ENCODE results near the gene TUBGCP3. TPM values are rescaled to one million over a fixed set of nuclear protein-coding genes. Genes with fewer than 3 reads are reported as not detected.

TUBGCP3 gene
- total RNA-seq, 1 donor from 2014 or later = 31.8 TPM

GRCh38 chr13:112457081-112457480 is 130.9 kb downstream of the TUBGCP3 start:
- no peak overlapping the region for H3K27ac Mint-ChIP-seq
- H3K36me3 Mint-ChIP-seq (ENCODE audit: insufficient read depth) = peaks cover 2% of the 10 kb centered on the region
- peaks cover 6% of the 10 kb centered on the region for H3K27me3 Mint-ChIP-seq

GRCh38 chr13:112456138-112457056 is 131.6 kb downstream of the TUBGCP3 start:
- Mint-ChIP-seq H3K27me3 (peaks cover 6% of the 10 kb centered on the region), H3K36me3 (ENCODE audit: insufficient read depth) (no peaks in the 10 kb centered on the region), H3K4me1 (ENCODE audit: low read depth) (no peaks in the 10 kb centered on the region), H3K9me3 (ENCODE audit: low read depth) (peaks cover 8% of the 10 kb centered on the region), H3K4me3 (ENCODE audit: low read depth) (no peak overlapping the region), H3K27ac (no peak overlapping the region)
- TF ChIP-seq CTCF (IDR thresholded peaks at IDR 0.05; ENCODE audit: unreplicated experiment) = no peak
- no peak for DNase-seq (ENCODE audit: low spot score, unreplicated experiment)

More at GRCh38 chr13:112457081-112457480, 130.9 kb downstream of the TUBGCP3 start:
- no peak for DNase-seq (ENCODE audit: low spot score, unreplicated experiment)
- H3K9me3 Mint-ChIP-seq (ENCODE audit: low read depth) = peaks cover 10% of the 10 kb centered on the region
- TF ChIP-seq CTCF (IDR thresholded peaks at IDR 0.05; ENCODE audit: unreplicated experiment) = no peak
- H3K4me1 Mint-ChIP-seq (ENCODE audit: low read depth) = no peaks in the 10 kb centered on the region
- no peak overlapping the region for H3K4me3 Mint-ChIP-seq (ENCODE audit: low read depth)

- DNase-seq (ENCODE audit: low spot score, unreplicated experiment) = no peak
- Mint-ChIP-seq H3K27me3 (peaks cover 9% of the 10 kb centered on the region), H3K27ac (no peak overlapping the region), H3K9me3 (ENCODE audit: low read depth) (peaks cover 8% of the 10 kb centered on the region), H3K36me3 (ENCODE audit: insufficient read depth) (no peaks in the 10 kb centered on the region), H3K4me3 (ENCODE audit: low read depth) (no peak overlapping the region), H3K4me1 (ENCODE audit: low read depth) (peaks cover 7% of the 10 kb centered on the region)
- no peak for TF ChIP-seq CTCF (IDR thresholded peaks at IDR 0.05; ENCODE audit: unreplicated experiment)
These were observed 132.4 kb downstream of the TUBGCP3 start for GRCh38 chr13:112455476-112456059.

- Mint-ChIP-seq H3K9me3 (ENCODE audit: low read depth) (peaks cover 3% of the 10 kb centered on the region), H3K4me1 (ENCODE audit: low read depth) (peaks cover 9% of the 10 kb centered on the region), H3K27me3 (peaks cover 9% of the 10 kb centered on the region), H3K36me3 (ENCODE audit: insufficient read depth) (no peaks in the 10 kb centered on the region), H3K4me3 (ENCODE audit: low read depth) (no peak overlapping the region), H3K27ac (no peak overlapping the region)
- DNase-seq (ENCODE audit: low spot score, unreplicated experiment) = no peak
- TF ChIP-seq CTCF (IDR thresholded peaks at IDR 0.05; ENCODE audit: unreplicated experiment) = no peak
These were observed 133.2 kb downstream of the TUBGCP3 start for GRCh38 chr13:112454648-112455334.

Measured in progenitor cell of endocrine pancreas (in vitro differentiated cells).